Stomach (tissue), 4 donors: ENCODE measurements around the gene LARGE1.
A peak's percentile ranks its signal among the peaks of the same experiment; 100 is the strongest.

Experiments
- CTCF ChIP-seq, 7 experiments: fragments of 450-650 bp in 4 of 7; fragments of 200-600 bp in 3 of 7; sonication (generic) in 3 of 7; IDR thresholded peaks; one replicate each; pipeline ENCODE4 v1.5.1; 2016 to 2019; ENCODE audit warnings: antibody characterized with exemption in 7 of 7, control low read depth in 2 of 7, mild to moderate bottlenecking in 1 of 7
- EP300 ChIP-seq: sonication (generic); formaldehyde crosslinking; IDR thresholded peaks from one replicate; pipeline ENCODE4 v1.6.1; 2017; ENCODE audit warnings: antibody characterized with exemption

GRCh38 chr22:33579448-33580093 is 340.7 kb downstream of the LARGE1 start:
- peak in 6 of 7 experiments; percentile 19 to 91 (median 88) for TF ChIP-seq CTCF (IDR thresholded peaks at IDR 0.05)
- TF ChIP-seq EP300: no peak
